BLaER1 (cell line): Measurements from ENCODE around the gene WDR83.
"Not testable (repeated sequence)": the region's sequence is repeated elsewhere in the genome, so short reads cannot be mapped to it uniquely, and the experiment has no call there.

Experiments
- H3K27ac ChIP-seq: shearing (Covaris generic); formaldehyde crosslinking; 2 replicates; pipeline ENCODE4 v1.8.1; 2022
- H3K27me3 ChIP-seq: shearing (Covaris generic); formaldehyde crosslinking; 2 replicates; pipeline ENCODE4 v1.8.1; 2022
- H3K36me3 ChIP-seq: shearing (Covaris generic); formaldehyde crosslinking; 2 replicates; pipeline ENCODE4 v1.8.1; 2022
- H3K4me1 ChIP-seq: shearing (Covaris generic); formaldehyde crosslinking; 2 replicates; pipeline ENCODE4 v1.8.1; 2022
- H3K4me2 ChIP-seq: shearing (Covaris generic); formaldehyde crosslinking; 2 replicates; pipeline ENCODE4 v1.8.1; 2022
- H3K4me3 ChIP-seq: shearing (Covaris generic); formaldehyde crosslinking; 2 replicates; pipeline ENCODE4 v1.8.1; 2022
- H3K9ac ChIP-seq: shearing (Covaris generic); formaldehyde crosslinking; 2 replicates; pipeline ENCODE4 v1.8.1; 2022
- H3K9me3 ChIP-seq: shearing (Covaris generic); formaldehyde crosslinking; 2 replicates; pipeline ENCODE4 v1.8.1; 2022
- H4K20me1 ChIP-seq: shearing (Covaris generic); formaldehyde crosslinking; 2 replicates; pipeline ENCODE4 v1.8.1; 2022
- Cebpa-rat ChIP-seq: shearing (Covaris generic); IDR thresholded peaks from 2 replicates; pipeline ENCODE4 v1.8.1; 2022

The WDR83 gene

GRCh38 chr19:12668346-12668745, 1.7 kb downstream of the WDR83 start:
- H3K36me3 ChIP-seq, result peaks cover 34% of the 10 kb centered on the region

GRCh38 chr19:12668932-12669269, 2.3 kb downstream of the WDR83 start:
- H3K9me3 ChIP-seq, result no peaks in the 10 kb centered on the region
- peak overlapping the region; percentile 88 for H3K4me2 ChIP-seq
- H4K20me1 ChIP-seq, result peaks cover 21% of the 10 kb centered on the region
- H3K4me3 ChIP-seq, result peak overlapping the region; percentile 90
- no peaks in the 10 kb centered on the region for H3K27me3 ChIP-seq
- H3K4me1 ChIP-seq, result peaks cover 52% of the 10 kb centered on the region
- H3K27ac ChIP-seq, result peak overlapping the region; percentile 96
- TF ChIP-seq Cebpa-rat, result no peak
- peaks cover 34% of the 10 kb centered on the region for H3K36me3 ChIP-seq
- peak overlapping the region; percentile 94 for H3K9ac ChIP-seq

More at GRCh38 chr19:12668346-12668745, 1.7 kb downstream of the WDR83 start:
- H3K9me3 ChIP-seq, result no peaks in the 10 kb centered on the region
- TF ChIP-seq Cebpa-rat, result no peak
- H3K4me1 ChIP-seq, result peaks cover 52% of the 10 kb centered on the region
- peak overlapping the region; percentile 88 for H3K4me2 ChIP-seq
- no peaks in the 10 kb centered on the region for H3K27me3 ChIP-seq
- H3K27ac ChIP-seq, result no peak overlapping the region
- H4K20me1 ChIP-seq, result peaks cover 17% of the 10 kb centered on the region
- H3K4me3 ChIP-seq, result peak overlapping the region; percentile 90
- peak overlapping the region; percentile 94 for H3K9ac ChIP-seq

GRCh38 chr19:12669270-12670158, 2.9 kb downstream of the WDR83 start:
- H3K4me1 ChIP-seq, result peaks cover 47% of the 10 kb centered on the region
- no peak for TF ChIP-seq Cebpa-rat

GRCh38 chr19:12670159-12670928, 3.7 kb downstream of the WDR83 start:
- no peak for TF ChIP-seq Cebpa-rat
- peaks cover 38% of the 10 kb centered on the region for H3K4me1 ChIP-seq
- H3K9me3 ChIP-seq, result no peaks in the 10 kb centered on the region
- peaks cover 36% of the 10 kb centered on the region for H3K36me3 ChIP-seq
- peak overlapping the region; percentile 94 for H3K9ac ChIP-seq
- H3K27ac ChIP-seq, result peak overlapping the region; percentile 96
- peaks cover 36% of the 10 kb centered on the region for H4K20me1 ChIP-seq
- no peaks in the 10 kb centered on the region for H3K27me3 ChIP-seq
- H3K4me2 ChIP-seq, result peak overlapping the region; percentile 88
- peak overlapping the region; percentile 90 for H3K4me3 ChIP-seq

More at GRCh38 chr19:12669270-12670158, 2.9 kb downstream of the WDR83 start:
- H3K9ac ChIP-seq, result peak overlapping the region; percentile 94
- H3K36me3 ChIP-seq, result peaks cover 34% of the 10 kb centered on the region
- H3K4me3 ChIP-seq, result peak overlapping the region; percentile 90
- H4K20me1 ChIP-seq, result peaks cover 28% of the 10 kb centered on the region
- no peaks in the 10 kb centered on the region for H3K27me3 ChIP-seq
- no peaks in the 10 kb centered on the region for H3K9me3 ChIP-seq
- H3K4me2 ChIP-seq, result peak overlapping the region; percentile 88
- peak overlapping the region; percentile 96 for H3K27ac ChIP-seq

GRCh38 chr19:12672744-12673143, 6.1 kb downstream of the WDR83 start:
- H3K9me3 ChIP-seq, result no peaks in the 10 kb centered on the region
- no peak overlapping the region for H3K4me3 ChIP-seq
- no peak for TF ChIP-seq Cebpa-rat
- H3K9ac ChIP-seq, result no peak overlapping the region
- H3K4me2 ChIP-seq, result no peak overlapping the region
- H3K36me3 ChIP-seq, result peaks cover 60% of the 10 kb centered on the region
- H3K27me3 ChIP-seq, result no peaks in the 10 kb centered on the region
- peaks cover 26% of the 10 kb centered on the region for H3K4me1 ChIP-seq
- H4K20me1 ChIP-seq, result peaks cover 60% of the 10 kb centered on the region
- no peak overlapping the region for H3K27ac ChIP-seq

- Histone ChIP-seq H3K9ac (no peak overlapping the region), H3K36me3 (peaks cover 85% of the 10 kb centered on the region)
- no peak for TF ChIP-seq Cebpa-rat
These were observed 8.8 kb downstream of the WDR83 start for GRCh38 chr19:12675399-12675798.

GRCh38 chr19:12675940-12676339, 9.3 kb downstream of the WDR83 start:
- H3K4me3 ChIP-seq, result no peak overlapping the region
- H3K36me3 ChIP-seq, result peaks cover 85% of the 10 kb centered on the region
- peaks cover 20% of the 10 kb centered on the region for H3K4me1 ChIP-seq
- no peaks in the 10 kb centered on the region for H3K9me3 ChIP-seq
- H3K27ac ChIP-seq, result no peak overlapping the region
- TF ChIP-seq Cebpa-rat, result no peak
- H3K4me2 ChIP-seq, result no peak overlapping the region
- no peaks in the 10 kb centered on the region for H3K27me3 ChIP-seq
- 0 out of 2 replicates have a peak overlapping the region, but pooled peaks have one; percentile 24 for H3K9ac ChIP-seq
- peaks cover 72% of the 10 kb centered on the region for H4K20me1 ChIP-seq

More at GRCh38 chr19:12675399-12675798, 8.8 kb downstream of the WDR83 start:
- peaks cover 66% of the 10 kb centered on the region for H4K20me1 ChIP-seq
- no peaks in the 10 kb centered on the region for H3K27me3 ChIP-seq
- no peak overlapping the region for H3K27ac ChIP-seq
- H3K4me1 ChIP-seq, result peaks cover 21% of the 10 kb centered on the region
- no peaks in the 10 kb centered on the region for H3K9me3 ChIP-seq
- H3K4me2 ChIP-seq, result no peak overlapping the region
- no peak overlapping the region for H3K4me3 ChIP-seq

- no peak overlapping the region for H3K4me2 ChIP-seq
- no peaks in the 10 kb centered on the region for H3K27me3 ChIP-seq
- H3K4me3 ChIP-seq, result no peak overlapping the region
- H3K27ac ChIP-seq, result no peak overlapping the region
- no peaks in the 10 kb centered on the region for H3K9me3 ChIP-seq
- H3K36me3 ChIP-seq, result peaks cover 85% of the 10 kb centered on the region
- no peak for TF ChIP-seq Cebpa-rat
- peaks cover 20% of the 10 kb centered on the region for H3K4me1 ChIP-seq
- H3K9ac ChIP-seq, result 0 out of 2 replicates have a peak overlapping the region, but pooled peaks have one; percentile 24
- peaks cover 74% of the 10 kb centered on the region for H4K20me1 ChIP-seq
These were observed 9.8 kb downstream of the WDR83 start for GRCh38 chr19:12676384-12676792.

GRCh38 chr19:12676928-12677327, 10.3 kb downstream of the WDR83 start:
- H3K9ac ChIP-seq, result no peak overlapping the region
- peaks cover 81% of the 10 kb centered on the region for H3K36me3 ChIP-seq
- H4K20me1 ChIP-seq, result peaks cover 74% of the 10 kb centered on the region
- no peak overlapping the region for H3K27ac ChIP-seq
- no peaks in the 10 kb centered on the region for H3K27me3 ChIP-seq
- TF ChIP-seq Cebpa-rat, result no peak
- no peak overlapping the region for H3K4me2 ChIP-seq
- no peaks in the 10 kb centered on the region for H3K9me3 ChIP-seq
- H3K4me3 ChIP-seq, result no peak overlapping the region
- H3K4me1 ChIP-seq, result peaks cover 20% of the 10 kb centered on the region

GRCh38 chr19:12678039-12678438, 11.4 kb downstream of the WDR83 start:
- not testable (repeated sequence) for H3K27me3 ChIP-seq, H3K27ac ChIP-seq, H3K4me2 ChIP-seq, H3K9me3 ChIP-seq, H3K4me3 ChIP-seq, H3K9ac ChIP-seq
- Histone ChIP-seq H3K4me1 (peaks cover 28% of the 10 kb centered on the region), H3K36me3 (peaks cover 72% of the 10 kb centered on the region), H4K20me1 (peaks cover 65% of the 10 kb centered on the region)
